GM12878 (cell line): Measurements from ENCODE around the gene LRRN4. TPM values are rescaled to one million over a fixed set of nuclear protein-coding genes. Genes with fewer than 3 reads are reported as not detected.

Experiments
- ATAC-seq: fragments of 200-7000 bp; cut with Tn5 transposase; 3 replicates; pipeline ENCODE4 v1.9.1; 2020; ENCODE audit warnings: mild to moderate bottlenecking, moderate library complexity
- BruUV-seq: library from RNA; stranded (reverse); fragments of 400-500 nt; replicated peaks from 2 replicates; lab custom pipeline; 2021; lab: Mats Ljungman, UMichigan
- CTCF ChIA-PET: fragments of 300-600 bp; sonication (Branson Sonifier 250); formaldehyde crosslinking; extraction: SDS; loops from one replicate; lab custom pipeline; 2021; ENCODE audit warnings: inconsistent platforms; lab: Yijun Ruan, JAX
- POLR2A ChIA-PET: fragments of 350-600 bp; formaldehyde crosslinking; extraction: SDS; loops from one replicate; lab custom pipeline; 2021; ENCODE audit warnings: inconsistent platforms; lab: Charles Lee
- RAD21 ChIA-PET: fragments of 300-600 bp; sonication (Branson Sonifier 250); formaldehyde crosslinking; loops from one replicate; lab custom pipeline; 2023; ENCODE audit warnings: antibody characterized with exemption; ENCODE audit not compliant: unreplicated experiment; lab: Charles Lee
- SMC1A ChIA-PET: fragments of 300-600 bp; sonication (Branson Sonifier 250); formaldehyde crosslinking; loops from one replicate; lab custom pipeline; 2023; ENCODE audit not compliant: unreplicated experiment, uncharacterized antibody; lab: Charles Lee
- DNase-seq: peaks from one replicate; pipeline ENCODE4 v3.0.0-alpha.2; 2011; ENCODE audit warnings: low read depth, low spot score
- FAIRE-seq: peaks from 3 replicates; lab custom pipeline; 2011; peaks lifted over from hg19 to GRCh38; lab: Jason Lieb, UNC
- H2AFZ ChIP-seq: 2 replicates; pipeline ENCODE4 v1.6.0; 2011; ENCODE audit warnings: low read depth, low read length, control low read depth; ENCODE audit not compliant: control insufficient read depth
- H3K27ac ChIP-seq: 2 replicates; pipeline ENCODE4 v1.5.1; 2011; ENCODE audit warnings: control low read depth; ENCODE audit not compliant: control insufficient read depth, insufficient read depth
- H3K27me3 ChIP-seq, 2 experiments: replicated peaks in 1 of 2; 2 replicates each; pipeline versions ENCODE4 v1.6.0 to v1.6.1; 2011; ENCODE audit warnings: low read length in 1 of 2; ENCODE audit not compliant: control insufficient read depth in 2 of 2, insufficient read depth in 2 of 2
- H3K36me3 ChIP-seq, 2 experiments: 2 replicates each; pipeline ENCODE4 v1.5.1; 2011; ENCODE audit warnings: low read length in 1 of 2; ENCODE audit not compliant: control insufficient read depth in 2 of 2, insufficient read depth in 2 of 2
- H3K4me1 ChIP-seq: 2 replicates; pipeline ENCODE4 v1.6.1; 2011; ENCODE audit warnings: mild to moderate bottlenecking, low read length, moderate library complexity, mixed read lengths; ENCODE audit not compliant: control insufficient read depth, insufficient read depth
- H3K4me2 ChIP-seq: 2 replicates; pipeline ENCODE4 v1.6.0; 2011; ENCODE audit warnings: control low read depth; ENCODE audit not compliant: control insufficient read depth, insufficient read depth
- H3K4me3 ChIP-seq: fragments of 200-600 bp; sonication (generic); 2 replicates; pipeline ENCODE4 v1.5.1; 2016
- H3K79me2 ChIP-seq: 2 replicates; pipeline ENCODE4 v1.6.0; 2011; ENCODE audit warnings: low read length; ENCODE audit not compliant: control insufficient read depth, insufficient read depth
- H3K9ac ChIP-seq: 2 replicates; pipeline ENCODE4 v1.8.0; 2011; ENCODE audit warnings: low read length, control low read depth, mixed read lengths; ENCODE audit not compliant: control insufficient read depth, insufficient read depth
- H3K9me3 ChIP-seq: replicated peaks from 3 replicates; pipeline ENCODE4 v1.5.1; 2011; ENCODE audit warnings: mild to moderate bottlenecking, low read length; ENCODE audit not compliant: control insufficient read depth, insufficient read depth
- H4K20me1 ChIP-seq: 2 replicates; pipeline ENCODE4 v1.6.0; 2011; ENCODE audit not compliant: control insufficient read depth, insufficient read depth
- EGR1 ChIP-seq, 2 experiments: IDR thresholded peaks; 1 replicate in 1 of 2; 2 replicates in 1 of 2; pipeline ENCODE4 v1.6.1; 2011 to 2012; ENCODE audit warnings: low read depth in 2 of 2, low read length in 2 of 2, borderline replicate concordance in 1 of 2, mild to moderate bottlenecking in 1 of 2, moderate library complexity in 1 of 2
- POLR2A ChIP-seq: IDR thresholded peaks from 2 replicates; pipeline ENCODE4 v1.6.1; 2011; ENCODE audit warnings: low read depth, mild to moderate bottlenecking, low read length
- SIX5 ChIP-seq: IDR thresholded peaks from 2 replicates; pipeline ENCODE4 v1.6.1; 2011; ENCODE audit warnings: mild to moderate bottlenecking, low read depth, low read length, moderate library complexity; ENCODE audit not compliant: severe bottlenecking
- YY1 ChIP-seq: IDR thresholded peaks from 2 replicates; pipeline ENCODE4 v1.6.1; 2011; ENCODE audit warnings: low read depth, mild to moderate bottlenecking, low read length
- WGBS: methylation state at CpG from one replicate; pipeline ENCODE4 v1.1.6; 2016; ENCODE audit warnings: low lambda C conversion rate; ENCODE audit not compliant: insufficient replicate concordance, insufficient coverage; ENCODE audit errors: missing lambda C conversion rate; 5-methylcytosine and 5-hydroxymethylcytosine counted together
- in situ Hi-C: fragments of 300-500 bp; cut with MboI; formaldehyde crosslinking; loops from 9 replicates; pipeline ENCODE4 v1.14.3; 2018; ENCODE audit warnings: mixed read lengths
- intact Hi-C: fragments of 100-400 bp; cut with micrococcal nuclease; formaldehyde crosslinking; loops from one replicate; pipeline ENCODE4 v1.14.2; 2022; ENCODE audit not compliant: unreplicated experiment
- polyA plus RNA-seq, 11 experiments: library from polyadenylated mRNA; depleted of rRNA in 4 of 11; unstranded in 6 of 11; stranded (reverse) in 5 of 11; fragments of >200 nt; fragmentation: Nextera tagmentation in 4 of 11; fragmentation: Illumina TruSeq in 1 of 11; extraction: Ambion mirVana in 4 of 11; extraction: Trizol in 1 of 11; gene quantifications; 1 replicate in 1 of 11; 2 replicates in 10 of 11; pipeline versions ENCODE4 v1.2.1 to v1.2.3, GENCODE V29; 2011 to 2016; ENCODE audit warnings: inconsistent platforms in 2 of 11, missing spikeins in 2 of 11, low read depth in 1 of 11
- total RNA-seq, 4 experiments: library from RNA; depleted of rRNA in 3 of 4; stranded (reverse); fragments of >200 nt in 3 of 4; fragmentation: Illumina TruSeq in 1 of 4; extraction: Trizol in 1 of 4; gene quantifications; 2 replicates each; pipeline versions ENCODE4 v1.2.1 to v1.2.3, GENCODE V29; 2013 to 2021
- TF ChIP-seq, protein P1 (sequence below): IDR thresholded peaks from 2 replicates; pipeline ENCODE4 v1.6.1; 2011; ENCODE audit warnings: borderline replicate concordance, low read depth, mild to moderate bottlenecking, moderate library complexity, mixed read lengths, low read length; ENCODE audit not compliant: insufficient read depth; ENCODE audit errors: extremely low read length

The LRRN4 gene
- total and polyA plus RNA-seq, 10 of the 15 experiments (the other 5 are each of a cell fraction or from before 2014, with no cell fraction given): 0.11 TPM; not detected in 9

DNA sequence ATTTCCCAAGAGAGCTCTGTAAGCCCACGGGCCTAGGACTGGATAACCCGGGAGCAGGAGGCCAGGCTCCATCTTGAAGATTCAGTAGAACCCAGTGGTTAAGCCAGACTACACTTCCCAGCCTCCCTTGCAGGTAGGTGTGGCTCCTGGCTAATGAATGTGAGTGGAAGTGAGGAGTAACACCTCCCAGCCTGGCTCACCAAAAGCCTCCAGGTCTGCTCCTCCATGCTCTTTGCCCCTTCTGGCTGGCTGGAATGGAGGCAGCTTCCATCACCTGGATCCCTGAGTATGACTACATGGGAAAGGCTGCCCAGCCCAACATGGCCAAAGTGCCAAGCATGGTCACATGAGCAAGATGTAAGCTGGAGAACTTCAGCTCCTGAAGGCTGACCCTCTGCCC is 9.7 kb downstream of the LRRN4 start:
- Histone ChIP-seq H3K79me2 (no peaks in the 10 kb centered on the region), H3K9ac (no peak overlapping the region), H3K27ac (no peak overlapping the region), H2AFZ (no peak overlapping the region), H3K4me2 (no peak overlapping the region), H3K9me3 (no peaks in the 10 kb centered on the region), H4K20me1 (no peaks in the 10 kb centered on the region), H3K4me3 (no peak overlapping the region), H3K36me3 (peaks cover 6 to 7% of the 10 kb centered on the region in 2 experiments), H3K4me1 (no peaks in the 10 kb centered on the region)
- DNase-seq (no peak), FAIRE-seq (no peak), ATAC-seq (peak; percentile 48; the same call in 2 of the 3 replicates)
- 96% methylated on average over 2 of the region's 2 CpGs for WGBS
- no TSS peak for BruUV-seq
- in situ Hi-C loops: no loop called here
- ChIA-PET SMC1A (no interaction called here), POLR2A (interaction anchor here (0.6 kb wide), 1 partner anchor 21 kb away, joined by 5 read pairs; no protein-coding TSS in a partner anchor), RAD21 (no interaction called here), CTCF (interaction anchor here (1.4 kb wide), 1 partner anchor 514 kb away, joined by 3 read pairs; no protein-coding TSS in a partner anchor)
- intact Hi-C loops: no loop called here
- peak; percentile 20 for TF ChIP-seq SIX5
- TF ChIP-seq YY1: 0 out of 2 replicates have a peak, but pooled peaks have one; percentile 17
- no peak for TF ChIP-seq EGR1 (IDR thresholded peaks at IDR 0.05; ENCODE audit: borderline replicate concordance in 1 of 2, low read depth in 2 of 2, low read length in 2 of 2)
- TF ChIP-seq, all 136 proteins: peak for 2
- H3K27me3 ChIP-seq: no peaks in the 10 kb centered on the region

DNA sequence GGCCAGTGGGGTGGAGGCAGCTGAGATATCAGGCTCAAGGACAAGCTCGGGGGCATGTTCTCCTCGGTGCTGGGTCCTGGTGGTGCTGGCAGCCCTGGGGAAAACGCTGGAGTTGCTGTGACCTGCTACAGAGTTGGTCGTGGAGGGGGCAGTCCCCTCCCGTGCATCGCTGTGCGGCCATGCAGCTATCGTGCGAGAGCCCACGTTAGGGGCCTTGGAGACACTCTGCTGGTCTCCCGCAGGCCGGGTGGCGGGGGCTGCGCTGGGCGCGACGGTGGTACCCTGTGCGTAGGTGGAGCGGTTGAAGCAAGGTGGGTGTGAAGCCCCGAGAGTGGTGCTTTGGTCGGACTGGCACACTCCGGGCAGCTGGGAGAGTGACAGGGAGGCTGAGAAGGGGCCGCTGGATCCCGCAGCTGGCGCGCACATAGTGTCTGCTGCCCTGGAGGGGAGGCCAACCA is 12.0 kb downstream of the LRRN4 start:
- DNase-seq: no peak

More for the DNA sequence above, 12.0 kb downstream of the LRRN4 start:
- H3K9me3 ChIP-seq: no peaks in the 10 kb centered on the region
- RAD21 ChIA-PET: no interaction called here
- H3K27me3 ChIP-seq: no peaks in the 10 kb centered on the region
- H3K4me3 ChIP-seq: no peak overlapping the region
- FAIRE-seq: no peak
- CTCF ChIA-PET: no interaction called here
- no peak overlapping the region for H3K9ac ChIP-seq
- H3K79me2 ChIP-seq: no peaks in the 10 kb centered on the region
- H4K20me1 ChIP-seq: no peaks in the 10 kb centered on the region
- intact Hi-C loops (no loop called here), in situ Hi-C loops (no loop called here)
- SMC1A ChIA-PET: interaction anchor here (1.3 kb wide), 1 partner anchor 34 kb away, joined by 3 read pairs; no protein-coding TSS in a partner anchor
- no TSS peak for BruUV-seq
- POLR2A ChIA-PET: no interaction called here
- no peak overlapping the region for H3K27ac ChIP-seq
- peak; percentile 35 for TF ChIP-seq POLR2A
- TF ChIP-seq, protein P1, sequence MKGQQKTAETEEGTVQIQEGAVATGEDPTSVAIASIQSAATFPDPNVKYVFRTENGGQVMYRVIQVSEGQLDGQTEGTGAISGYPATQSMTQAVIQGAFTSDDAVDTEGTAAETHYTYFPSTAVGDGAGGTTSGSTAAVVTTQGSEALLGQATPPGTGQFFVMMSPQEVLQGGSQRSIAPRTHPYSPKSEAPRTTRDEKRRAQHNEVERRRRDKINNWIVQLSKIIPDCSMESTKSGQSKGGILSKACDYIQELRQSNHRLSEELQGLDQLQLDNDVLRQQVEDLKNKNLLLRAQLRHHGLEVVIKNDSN: no peak
- 97% methylated on average over 25 of the region's 26 CpGs for WGBS
- no peak for ATAC-seq
- H3K36me3 ChIP-seq: peaks cover 11 to 17% of the 10 kb centered on the region in 2 experiments
- no peak overlapping the region for H2AFZ ChIP-seq
- H3K4me1 ChIP-seq: no peaks in the 10 kb centered on the region
- H3K4me2 ChIP-seq: no peak overlapping the region
